Activated CD8-positive, alpha-beta memory T cell treated with anti-CD3 and anti-CD28 coated beads, Interleukin-2, amount 50 U/mL, for 24 hours (primary cell): ENCODE measurements around the gene INPP5J.
A peak's percentile ranks its signal among the peaks of the same experiment; 100 is the strongest.
"Not testable (repeated sequence)": the region's sequence is repeated elsewhere in the genome, so short reads cannot be mapped to it uniquely, and the experiment has no call there.

ENCODE experiments used
- DNase-seq: peaks from one replicate; pipeline ENCODE4 v3.0.0-alpha.2; 2020; ENCODE audit errors: extremely low read depth

INPP5J gene

GRCh38 chr22:31122532-31123291, at the start of gene INPP5J:
INPP5J (plus strand) TSS chr22:31122966; CDS start chr22:31123015, 49 bp downstream.
- no peak for DNase-seq

- DNase-seq: not testable (repeated sequence)
These were observed 49.6 kb upstream of the INPP5J start for GRCh38 chr22:31073125-31073524.

GRCh38 chr22:31073545-31074145, 49.1 kb upstream of the INPP5J start:
- DNase-seq: not testable (repeated sequence)

GRCh38 chr22:31075961-31076360, 46.8 kb upstream of the INPP5J start:
- DNase-seq: no peak

GRCh38 chr22:31077681-31078080, 45.1 kb upstream of the INPP5J start:
- DNase-seq: no peak

GRCh38 chr22:31078389-31078788, 44.4 kb upstream of the INPP5J start:
- not testable (repeated sequence) for DNase-seq

GRCh38 chr22:31079095-31079642, 43.6 kb upstream of the INPP5J start:
- no peak for DNase-seq

- DNase-seq: no peak
These were observed 42.5 kb upstream of the INPP5J start for GRCh38 chr22:31080164-31080847.

- DNase-seq: peak; percentile 73
These were observed 41.7 kb upstream of the INPP5J start, which contains the start of gene SMTN for GRCh38 chr22:31080848-31081649. SMTN (plus strand) TSS chr22:31081318; CDS start chr22:31083259, 1,941 bp downstream.

GRCh38 chr22:31081963-31082605, 40.7 kb upstream of the INPP5J start:
- DNase-seq: no peak

GRCh38 chr22:31082606-31083376, 40.0 kb upstream of the INPP5J start:
- no peak for DNase-seq

GRCh38 chr22:31083377-31083768, 39.4 kb upstream of the INPP5J start:
- no peak for DNase-seq

- no peak for DNase-seq
These were observed 38.6 kb upstream of the INPP5J start for GRCh38 chr22:31083923-31084810.

- DNase-seq: peak; percentile 66
These were observed 37.8 kb upstream of the INPP5J start for GRCh38 chr22:31084811-31085492.

- DNase-seq: no peak
These were observed 37.3 kb upstream of the INPP5J start for GRCh38 chr22:31085493-31085824.

GRCh38 chr22:31085928-31086327, 36.8 kb upstream of the INPP5J start:
- DNase-seq: no peak

GRCh38 chr22:31086703-31087330, 35.9 kb upstream of the INPP5J start:
- no peak for DNase-seq

- no peak for DNase-seq
These were observed 35.0 kb upstream of the INPP5J start for GRCh38 chr22:31087744-31088215.
